GM19035 (cell line): ENCODE measurements around the gene ACSL3.
A peak's percentile ranks its signal among the peaks of the same experiment; 100 is the strongest.

ENCODE experiments used
- ATAC-seq: cut with Tn5 transposase; IDR thresholded peaks from one replicate; pipeline ENCODE4 v1.9.1; 2021; ENCODE audit not compliant: unreplicated experiment

Gene ACSL3

GRCh38 chr2:222878877-222879603 lies 18.2 kb downstream of the ACSL3 start:
- no peak for ATAC-seq

GRCh38 chr2:222879604-222879933 lies 18.7 kb downstream of the ACSL3 start:
- ATAC-seq, result no peak

- no peak for ATAC-seq
These were observed 21.7 kb downstream of the ACSL3 start for GRCh38 chr2:222882484-222882928.

GRCh38 chr2:222883420-222883819 lies 22.6 kb downstream of the ACSL3 start:
- no peak for ATAC-seq

GRCh38 chr2:222884114-222884771 lies 23.4 kb downstream of the ACSL3 start:
- ATAC-seq, result no peak

GRCh38 chr2:222884805-222885424 lies 24.1 kb downstream of the ACSL3 start:
- no peak for ATAC-seq

- no peak for ATAC-seq
These were observed 26.3 kb downstream of the ACSL3 start for GRCh38 chr2:222887124-222887523.

GRCh38 chr2:222888716-222889115 lies 27.9 kb downstream of the ACSL3 start:
- no peak for ATAC-seq

GRCh38 chr2:222891890-222892289 lies 31.1 kb downstream of the ACSL3 start:
- ATAC-seq, result no peak

- ATAC-seq, result no peak
These were observed 31.5 kb downstream of the ACSL3 start for GRCh38 chr2:222892321-222892720.

- no peak for ATAC-seq
These were observed 31.9 kb downstream of the ACSL3 start for GRCh38 chr2:222892761-222893160.

GRCh38 chr2:222893716-222894115 lies 32.9 kb downstream of the ACSL3 start:
- ATAC-seq, result no peak

- no peak for ATAC-seq
These were observed 34.3 kb downstream of the ACSL3 start for GRCh38 chr2:222895144-222895543.

GRCh38 chr2:222897898-222898297 lies 37.1 kb downstream of the ACSL3 start:
- ATAC-seq, result no peak

GRCh38 chr2:222899413-222900181 lies 38.8 kb downstream of the ACSL3 start:
- no peak for ATAC-seq

GRCh38 chr2:222900354-222900753 lies 39.5 kb downstream of the ACSL3 start:
- no peak for ATAC-seq

GRCh38 chr2:222902660-222903059 lies 41.8 kb downstream of the ACSL3 start:
- no peak for ATAC-seq

- ATAC-seq, result peak; percentile 75
These were observed 42.7 kb downstream of the ACSL3 start for GRCh38 chr2:222903234-222904220.

- no peak for ATAC-seq
These were observed 43.9 kb downstream of the ACSL3 start for GRCh38 chr2:222904557-222905258.

- no peak for ATAC-seq
These were observed 46.2 kb downstream of the ACSL3 start for GRCh38 chr2:222907048-222907447.
